Common myeloid progenitor, CD34-positive (primary cell): Measurements from ENCODE around the gene ZNF778.
"Not testable (repeated sequence)": the region's sequence is repeated elsewhere in the genome, so short reads cannot be mapped to it uniquely, and the experiment has no call there.

ENCODE experiments used
- CTCF ChIA-PET: fragments of 350-600 bp; sonication (Branson Sonifier 250); formaldehyde crosslinking; loops from one replicate; lab custom pipeline; 2021; ENCODE audit warnings: antibody characterized with exemption; lab: Charles Lee
- POLR2A ChIA-PET: fragments of 350-600 bp; sonication (Branson Sonifier 250); formaldehyde crosslinking; loops from one replicate; lab custom pipeline; 2021; ENCODE audit warnings: antibody characterized with exemption; lab: Charles Lee
- DNase-seq, 3 donors: peaks; one replicate each; pipeline versions ENCODE4 v3.0.0 to v3.0.0-alpha.2; 2013
- H3K27ac ChIP-seq, 2 experiments: 1 replicate in 1 of 2; 2 replicates in 1 of 2; pipeline ENCODE4 v1.7.0; 2013; ENCODE audit warnings: inconsistent platforms in 2 of 2, low read length in 2 of 2, mild to moderate bottlenecking in 2 of 2, low read depth in 1 of 2, moderate library complexity in 1 of 2; ENCODE audit not compliant: severe bottlenecking in 2 of 2, insufficient read depth in 1 of 2, poor library complexity in 1 of 2
- H3K27me3 ChIP-seq, 5 experiments: replicated peaks in 2 of 5; 1 replicate in 3 of 5; 2 replicates in 2 of 5; pipeline versions ENCODE4 v1.6.1 to v1.7.0; 2013; ENCODE audit warnings: low read length in 4 of 5, mild to moderate bottlenecking in 2 of 5, moderate library complexity in 2 of 5, inconsistent platforms in 1 of 5; ENCODE audit not compliant: insufficient read depth in 5 of 5, control insufficient read depth in 4 of 5
- H3K36me3 ChIP-seq, 4 experiments: 1 replicate in 2 of 4; 2 replicates in 2 of 4; pipeline versions ENCODE4 v1.6.1 to v1.7.0; 2013; ENCODE audit warnings: low read length in 3 of 4, control low read depth in 1 of 4, mild to moderate bottlenecking in 1 of 4; ENCODE audit not compliant: control insufficient read depth in 4 of 4, insufficient read depth in 4 of 4
- H3K4me1 ChIP-seq, 4 experiments: 1 replicate in 3 of 4; 2 replicates in 1 of 4; pipeline versions ENCODE4 v1.6.1 to v1.7.1; 2013; ENCODE audit warnings: low read length in 3 of 4, mild to moderate bottlenecking in 3 of 4, control low read depth in 1 of 4, inconsistent platforms in 1 of 4, moderate library complexity in 1 of 4; ENCODE audit not compliant: control insufficient read depth in 4 of 4, insufficient read depth in 4 of 4; ENCODE audit errors: control extremely low read depth in 1 of 4
- H3K4me3 ChIP-seq, 7 experiments: 1 replicate in 4 of 7; 2 replicates in 3 of 7; pipeline versions ENCODE4 v1.5.1 to v1.7.0; 2013; ENCODE audit warnings: mild to moderate bottlenecking in 7 of 7, low read length in 6 of 7, moderate library complexity in 6 of 7, inconsistent platforms in 2 of 7, low read depth in 2 of 7, control low read depth in 1 of 7; ENCODE audit not compliant: insufficient read depth in 4 of 7, control insufficient read depth in 1 of 7; ENCODE audit errors: extremely low read depth in 1 of 7
- H3K9me3 ChIP-seq, 5 experiments: 1 replicate in 4 of 5; 2 replicates in 1 of 5; pipeline versions ENCODE4 v1.6.1 to v1.7.1; 2013; ENCODE audit warnings: low read length in 4 of 5, mild to moderate bottlenecking in 2 of 5, inconsistent platforms in 1 of 5, low read depth in 1 of 5, moderate library complexity in 1 of 5; ENCODE audit not compliant: control insufficient read depth in 4 of 5, insufficient read depth in 2 of 5; ENCODE audit errors: control extremely low read depth in 1 of 5
- WGBS: methylation state at CpG from one replicate; pipeline ENCODE4 v1.1.5; 2013; ENCODE audit not compliant: insufficient coverage; 5-methylcytosine and 5-hydroxymethylcytosine counted together

ZNF778 gene

GRCh38 chr16:89183975-89184676 is 33.4 kb upstream of the ZNF778 start:
- DNase-seq: no peak
- ChIA-PET CTCF (interaction anchor here (0.6 kb wide), 1 partner anchor 481 kb away, joined by 3 read pairs; no protein-coding TSS in a partner anchor), POLR2A (no interaction called here)
- H3K27me3 ChIP-seq: no peaks in the 10 kb centered on the region
- peaks cover 0 to 2% (median 0%) of the 10 kb centered on the region in 4 experiments for H3K4me1 ChIP-seq
- H3K27ac ChIP-seq: no peak overlapping the region
- WGBS: 90% methylated on average over 24 of the region's 26 CpGs
- no peak overlapping the region for H3K4me3 ChIP-seq
- H3K9me3 ChIP-seq: no peaks in the 10 kb centered on the region
- no peaks in the 10 kb centered on the region for H3K36me3 ChIP-seq

DNA sequence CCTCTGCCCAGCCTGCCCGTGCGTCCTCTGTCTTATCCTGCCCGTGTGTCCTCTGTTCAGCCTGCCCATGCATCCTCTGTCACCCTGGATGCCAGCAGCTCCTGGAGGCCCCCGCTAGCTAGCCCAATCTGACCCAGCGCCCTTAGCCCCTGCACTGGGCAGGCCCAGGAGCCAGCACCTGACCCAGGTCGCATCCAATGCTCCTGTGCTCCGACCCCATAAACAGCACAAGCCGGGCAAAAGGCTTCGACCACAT is 32.9 kb upstream of the ZNF778 start:
- Histone ChIP-seq H3K4me3 (no peak overlapping the region), H3K4me1 (peaks cover 0 to 2% (median 0%) of the 10 kb centered on the region in 4 experiments), H3K36me3 (no peaks in the 10 kb centered on the region), H3K9me3 (no peaks in the 10 kb centered on the region), H3K27me3 (peaks cover 0 to 2% (median 0%) of the 10 kb centered on the region in 5 experiments), H3K27ac (no peak overlapping the region)
- ChIA-PET POLR2A (no interaction called here), CTCF (interaction anchor here (1.5 kb wide), 1 partner anchor 12 kb away, joined by 5 read pairs; no protein-coding TSS in a partner anchor)
- 86% methylated on average over 9 of the region's 9 CpGs for WGBS
- no peak for DNase-seq

DNA sequence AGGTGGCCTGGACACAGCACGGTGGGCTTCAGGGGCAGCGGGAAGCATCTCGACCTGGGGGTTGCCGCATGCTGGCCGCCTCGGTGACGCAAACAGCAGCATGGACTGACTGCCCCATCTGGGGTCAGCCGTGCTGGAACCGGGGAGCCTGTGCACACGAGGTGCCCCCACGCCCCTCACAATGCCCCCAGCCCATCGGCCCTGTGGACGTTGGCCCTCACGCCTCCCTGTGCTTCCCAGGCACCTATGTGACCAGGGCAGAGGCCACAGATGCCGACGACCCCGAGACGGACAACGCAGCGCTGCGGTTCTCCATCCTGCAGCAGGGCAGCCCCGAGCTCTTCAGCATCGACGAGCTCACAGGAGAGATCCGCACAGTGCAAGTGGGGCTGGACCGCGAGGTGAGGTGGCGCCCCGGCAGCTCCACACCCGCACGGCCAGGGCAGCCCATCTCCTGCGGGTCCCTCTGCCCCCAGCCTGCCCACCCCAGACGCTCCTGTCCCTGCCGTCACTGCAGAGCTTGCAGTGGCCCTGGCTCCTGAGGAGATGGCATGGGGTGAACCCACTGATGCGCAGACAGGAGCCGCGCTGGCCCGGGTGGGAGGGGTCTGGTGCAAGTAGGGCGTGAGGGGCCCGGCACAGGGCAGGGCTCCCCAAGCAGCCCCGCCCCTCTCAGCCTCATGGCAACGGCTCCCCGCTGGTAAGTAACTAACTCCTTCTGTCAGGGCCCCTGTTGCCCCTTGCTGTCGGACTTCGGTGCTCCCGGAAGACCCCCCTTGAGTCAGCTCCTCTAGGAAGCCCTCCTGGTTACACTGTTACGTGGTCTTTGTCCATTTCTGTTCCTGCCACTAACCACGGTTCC is 32.3 kb upstream of the ZNF778 start:
- Histone ChIP-seq H3K9me3 (no peaks in the 10 kb centered on the region), H3K36me3 (no peaks in the 10 kb centered on the region), H3K4me3 (no peak overlapping the region), H3K4me1 (peaks cover 0 to 2% (median 0%) of the 10 kb centered on the region in 4 experiments), H3K27ac (no peak overlapping the region), H3K27me3 (peaks cover 0 to 2% (median 0%) of the 10 kb centered on the region in 5 experiments)
- CTCF ChIA-PET: interaction anchor here (1.5 kb wide), 1 partner anchor 12 kb away, joined by 5 read pairs; no protein-coding TSS in a partner anchor
- 84% methylated on average over 39 of the region's 48 CpGs for WGBS
- peak; percentile 48 to 86 (median 79) for DNase-seq
- POLR2A ChIA-PET: interaction anchor here (0.6 kb wide), 1 partner anchor 16 kb away, joined by 3 read pairs; no protein-coding TSS in a partner anchor

GRCh38 chr16:89185887-89186592 is 31.5 kb upstream of the ZNF778 start:
- H3K4me3 ChIP-seq, H3K4me1 ChIP-seq, H3K27me3 ChIP-seq, H3K9me3 ChIP-seq, H3K36me3 ChIP-seq, H3K27ac ChIP-seq: not testable (repeated sequence)
- 95% methylated on average over 21 of the region's 30 CpGs for WGBS
- peak in 2 of 3 donors; percentile 55 to 64 for DNase-seq
- POLR2A ChIA-PET: interaction anchor here (0.6 kb wide), 1 partner anchor 15 kb away, joined by 3 read pairs; no protein-coding TSS in a partner anchor
- CTCF ChIA-PET: interaction anchor here (1.5 kb wide), 1 partner anchor 11 kb away, joined by 5 read pairs; no protein-coding TSS in a partner anchor

- H3K4me1 ChIP-seq, H3K9me3 ChIP-seq, H3K36me3 ChIP-seq, H3K27me3 ChIP-seq, H3K27ac ChIP-seq, H3K4me3 ChIP-seq, POLR2A ChIA-PET: not testable (repeated sequence)
- CTCF ChIA-PET: interaction anchor here (1.6 kb wide), 1 partner anchor 126 kb away, joined by 4 read pairs; no protein-coding TSS in a partner anchor
- WGBS: 87% methylated on average over 20 of the region's 20 CpGs
- peak in 2 of 3 donors; percentile 71 to 72 for DNase-seq
Observed at GRCh38 chr16:89186593-89187031, 30.9 kb upstream of the ZNF778 start.

DNA sequence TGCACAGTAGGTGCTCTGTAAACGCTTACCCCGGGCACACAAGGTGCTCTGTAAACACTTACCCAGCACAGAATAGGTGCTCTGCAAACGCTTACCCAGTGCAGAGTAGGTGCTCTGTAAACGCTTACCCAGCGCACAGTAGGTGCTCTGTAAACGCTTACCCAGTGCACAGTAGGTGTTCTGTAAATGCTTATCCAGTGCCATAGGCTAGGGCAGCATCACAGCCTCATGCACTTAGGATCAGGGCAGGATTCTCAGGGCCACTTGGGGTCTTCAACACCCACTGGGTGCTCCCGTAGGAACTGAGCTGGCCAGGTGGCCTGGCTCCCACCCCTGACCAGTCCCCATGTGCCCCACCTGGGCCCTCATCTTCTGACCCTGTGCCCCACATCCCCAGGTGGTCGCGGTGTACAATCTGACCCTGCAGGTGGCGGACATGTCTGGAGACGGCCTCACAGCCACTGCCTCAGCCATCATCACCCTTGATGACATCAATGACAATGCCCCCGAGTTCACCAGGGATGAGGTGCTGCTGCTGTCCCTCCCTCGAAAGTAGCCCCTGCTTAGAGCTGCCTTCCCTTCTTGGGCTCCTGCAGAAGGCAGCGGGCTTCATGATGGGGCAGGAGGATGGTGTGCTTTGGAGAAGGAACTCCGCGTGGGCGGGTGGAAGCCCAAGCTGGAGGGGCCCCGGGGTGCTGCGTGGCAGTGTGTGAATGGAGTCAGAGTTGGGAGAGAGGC is 30.3 kb upstream of the ZNF778 start:
- peak; percentile 64 to 90 (median 86) for DNase-seq
- Histone ChIP-seq H3K27me3 (peaks cover 0 to 7% (median 2%) of the 10 kb centered on the region in 5 experiments), H3K9me3 (peaks cover 0 to 2% (median 0%) of the 10 kb centered on the region in 5 experiments), H3K27ac (no peak overlapping the region), H3K4me3 (no peak overlapping the region), H3K4me1 (peaks cover 0 to 4% (median 3%) of the 10 kb centered on the region in 4 experiments), H3K36me3 (no peaks in the 10 kb centered on the region)
- WGBS: 73% methylated on average over 8 of the region's 19 CpGs
- POLR2A ChIA-PET: interaction anchor here (1.1 kb wide), 1 partner anchor 17 kb away, joined by 4 read pairs; no protein-coding TSS in a partner anchor
- CTCF ChIA-PET: interaction anchor here (1.2 to 1.6 kb wide), 2 partner anchors 23 to 126 kb away, joined by 4 read pairs; no protein-coding TSS in a partner anchor
